COLO668 (cell line): Measurements from ENCODE around the gene OR52N4.
"Not testable (repeated sequence)": the region's sequence is repeated elsewhere in the genome, so short reads cannot be mapped to it uniquely, and the experiment has no call there.

Source experiments
- DNase-seq: peaks from one replicate; lab custom pipeline; 2025; ENCODE audit not compliant: unreplicated experiment; lab: John Stamatoyannopoulos, UW

OR52N4 gene

GRCh38 chr11:5753943-5754342, at the start of gene OR52N4:
Gene OR52N4, plus strand, starts transcription at chr11:5754243. Its CDS starts 498 bp downstream, at chr11:5754741.
- no peak for DNase-seq

- DNase-seq, result no peak
These were observed 48.4 kb upstream of the OR52N4 start for GRCh38 chr11:5705688-5706087.

GRCh38 chr11:5712507-5712906, 41.5 kb upstream of the OR52N4 start:
- no peak for DNase-seq

- DNase-seq, result no peak
These were observed 40.3 kb upstream of the OR52N4 start for GRCh38 chr11:5713695-5714094.

- DNase-seq, result not testable (repeated sequence)
These were observed 37.5 kb upstream of the OR52N4 start for GRCh38 chr11:5716518-5716917.

- no peak for DNase-seq
These were observed 34.1 kb upstream of the OR52N4 start for GRCh38 chr11:5719703-5720495.

GRCh38 chr11:5722622-5723021, 31.4 kb upstream of the OR52N4 start:
- no peak for DNase-seq

GRCh38 chr11:5726351-5726750, 27.7 kb upstream of the OR52N4 start:
- DNase-seq, result no peak

- no peak for DNase-seq
These were observed 26.4 kb upstream of the OR52N4 start for GRCh38 chr11:5727691-5728090.

GRCh38 chr11:5736396-5736795, 17.6 kb upstream of the OR52N4 start, which contains the start of gene OR56B1:
Gene OR56B1, plus strand, starts transcription at chr11:5736448. Its CDS starts 69 bp downstream, at chr11:5736517.
- DNase-seq, result no peak

GRCh38 chr11:5737091-5737490, 17.0 kb upstream of the OR52N4 start:
- DNase-seq, result no peak

GRCh38 chr11:5737670-5738392, 16.2 kb upstream of the OR52N4 start:
- DNase-seq, result no peak

- DNase-seq, result no peak
These were observed 15.6 kb upstream of the OR52N4 start for GRCh38 chr11:5738431-5738830.

GRCh38 chr11:5746614-5747013, 7.4 kb upstream of the OR52N4 start:
- no peak for DNase-seq

- DNase-seq, result no peak
These were observed 4.2 kb upstream of the OR52N4 start for GRCh38 chr11:5749836-5750235.

- DNase-seq, result no peak
These were observed 13.0 kb downstream of the OR52N4 start for GRCh38 chr11:5767056-5767455.

- DNase-seq, result no peak
These were observed 29.2 kb downstream of the OR52N4 start, which contains the start of gene OR52N5 for GRCh38 chr11:5783255-5783654. Gene OR52N5, minus strand, starts transcription at chr11:5783355. Its CDS starts 4,721 bp downstream, at chr11:5778634.

- no peak for DNase-seq
These were observed 37.1 kb downstream of the OR52N4 start, which contains the start of gene OR52N1 for GRCh38 chr11:5791165-5791564. Gene OR52N1, minus strand, starts transcription at chr11:5791265. Its CDS starts 2,449 bp downstream, at chr11:5788816.

- DNase-seq, result no peak
These were observed 42.5 kb downstream of the OR52N4 start for GRCh38 chr11:5796541-5796940.

GRCh38 chr11:5803982-5804381, 49.9 kb downstream of the OR52N4 start:
- no peak for DNase-seq
